GM19351 (cell line): Measurements from ENCODE around the gene CHRNA9.
"Not testable (repeated sequence)": the region's sequence is repeated elsewhere in the genome, so short reads cannot be mapped to it uniquely, and the experiment has no call there.

ENCODE experiments used
- ATAC-seq: cut with Tn5 transposase; IDR thresholded peaks from one replicate; pipeline ENCODE4 v1.9.1; 2021; ENCODE audit warnings: mild to moderate bottlenecking, moderate library complexity; ENCODE audit not compliant: unreplicated experiment

Gene CHRNA9, protein sequence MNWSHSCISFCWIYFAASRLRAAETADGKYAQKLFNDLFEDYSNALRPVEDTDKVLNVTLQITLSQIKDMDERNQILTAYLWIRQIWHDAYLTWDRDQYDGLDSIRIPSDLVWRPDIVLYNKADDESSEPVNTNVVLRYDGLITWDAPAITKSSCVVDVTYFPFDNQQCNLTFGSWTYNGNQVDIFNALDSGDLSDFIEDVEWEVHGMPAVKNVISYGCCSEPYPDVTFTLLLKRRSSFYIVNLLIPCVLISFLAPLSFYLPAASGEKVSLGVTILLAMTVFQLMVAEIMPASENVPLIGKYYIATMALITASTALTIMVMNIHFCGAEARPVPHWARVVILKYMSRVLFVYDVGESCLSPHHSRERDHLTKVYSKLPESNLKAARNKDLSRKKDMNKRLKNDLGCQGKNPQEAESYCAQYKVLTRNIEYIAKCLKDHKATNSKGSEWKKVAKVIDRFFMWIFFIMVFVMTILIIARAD

DNA sequence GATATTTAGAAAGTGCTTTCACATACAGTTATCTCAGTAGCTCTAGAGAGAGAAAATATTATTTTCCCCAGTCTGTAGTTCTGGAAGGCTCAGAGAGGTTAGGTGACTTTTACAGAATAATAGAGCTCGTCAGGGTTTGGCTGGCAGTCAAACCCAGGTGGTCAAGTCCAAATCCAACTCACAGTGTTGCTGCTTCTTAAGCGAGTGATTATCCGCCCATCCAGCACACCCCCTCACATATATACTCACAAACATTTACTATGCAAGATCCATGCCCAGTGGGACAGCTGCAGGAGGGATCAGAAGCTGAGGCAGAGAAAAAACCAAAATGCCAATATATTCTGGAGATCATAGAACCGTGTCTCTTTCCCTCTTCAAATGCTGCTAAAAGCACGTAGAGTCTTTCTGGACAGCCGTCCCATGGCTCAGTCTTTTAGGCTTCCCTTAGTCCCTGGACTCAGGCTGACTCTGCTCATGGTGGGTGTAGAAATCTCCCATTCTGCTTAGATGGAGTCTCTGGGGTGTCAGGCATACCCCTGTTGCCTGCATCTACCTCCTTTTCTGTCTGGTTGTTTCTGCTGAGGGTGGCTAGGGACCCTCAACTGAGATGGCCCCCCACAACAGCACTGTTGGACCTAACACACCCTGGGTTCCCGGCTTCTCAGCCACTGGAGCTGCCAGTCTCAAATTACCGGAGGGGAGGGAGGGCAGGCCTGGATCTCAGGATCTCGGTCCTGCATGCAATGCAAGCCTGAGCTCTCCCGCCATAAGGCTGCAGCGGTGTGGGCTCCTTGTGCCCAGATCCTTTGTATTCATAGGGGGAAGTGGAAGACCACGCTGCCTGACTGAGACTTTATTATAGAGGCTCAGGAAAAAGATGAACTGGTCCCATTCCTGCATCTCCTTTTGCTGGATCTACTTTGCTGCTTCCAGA lies at the start of gene CHRNA9:
Gene CHRNA9, plus strand, starts transcription at position 743 of the 934 bp plus-strand sequence. Its CDS starts 135 bp downstream, at position 878.
- ATAC-seq = no peak

DNA sequence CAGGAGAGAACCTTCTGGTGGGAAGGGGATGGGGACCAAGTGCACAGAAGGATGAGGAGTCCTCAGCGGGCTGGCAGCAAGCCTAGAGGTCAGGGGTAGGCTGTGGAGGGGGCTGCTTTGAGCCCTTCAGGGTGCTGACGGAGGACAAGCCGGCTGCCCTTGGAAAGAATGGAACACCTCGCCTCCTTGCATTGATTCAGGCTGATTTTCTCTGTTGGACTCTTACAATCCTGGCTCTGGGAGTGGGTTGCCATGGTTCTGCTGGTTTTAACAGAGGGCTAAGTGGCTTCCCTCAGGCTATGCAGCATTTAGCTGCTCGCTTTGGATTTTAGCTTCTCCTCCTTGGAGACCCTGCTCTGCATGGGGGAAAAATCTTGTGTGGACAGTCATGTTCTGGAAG lies 49.4 kb upstream of the CHRNA9 start:
- ATAC-seq = no peak

DNA sequence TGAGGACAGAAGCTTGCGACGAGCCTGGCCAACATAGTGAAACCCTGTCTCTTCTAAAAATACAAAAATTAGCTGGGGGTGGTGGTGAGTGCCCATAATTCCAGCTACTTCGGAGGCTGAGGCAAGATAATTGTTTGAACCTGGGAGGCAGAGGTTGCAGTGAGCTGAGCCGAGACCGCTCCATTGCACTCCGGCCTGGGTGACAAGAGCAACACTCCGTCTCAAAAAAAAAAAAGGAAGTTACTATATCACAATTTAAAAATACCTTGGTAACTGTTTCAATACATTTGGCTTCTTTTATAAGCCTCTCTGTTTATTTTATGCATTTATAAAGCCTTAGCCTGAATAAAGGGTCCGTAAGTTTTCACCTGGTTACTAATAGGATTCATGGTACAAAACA lies 46.6 kb upstream of the CHRNA9 start:
- no peak for ATAC-seq

DNA sequence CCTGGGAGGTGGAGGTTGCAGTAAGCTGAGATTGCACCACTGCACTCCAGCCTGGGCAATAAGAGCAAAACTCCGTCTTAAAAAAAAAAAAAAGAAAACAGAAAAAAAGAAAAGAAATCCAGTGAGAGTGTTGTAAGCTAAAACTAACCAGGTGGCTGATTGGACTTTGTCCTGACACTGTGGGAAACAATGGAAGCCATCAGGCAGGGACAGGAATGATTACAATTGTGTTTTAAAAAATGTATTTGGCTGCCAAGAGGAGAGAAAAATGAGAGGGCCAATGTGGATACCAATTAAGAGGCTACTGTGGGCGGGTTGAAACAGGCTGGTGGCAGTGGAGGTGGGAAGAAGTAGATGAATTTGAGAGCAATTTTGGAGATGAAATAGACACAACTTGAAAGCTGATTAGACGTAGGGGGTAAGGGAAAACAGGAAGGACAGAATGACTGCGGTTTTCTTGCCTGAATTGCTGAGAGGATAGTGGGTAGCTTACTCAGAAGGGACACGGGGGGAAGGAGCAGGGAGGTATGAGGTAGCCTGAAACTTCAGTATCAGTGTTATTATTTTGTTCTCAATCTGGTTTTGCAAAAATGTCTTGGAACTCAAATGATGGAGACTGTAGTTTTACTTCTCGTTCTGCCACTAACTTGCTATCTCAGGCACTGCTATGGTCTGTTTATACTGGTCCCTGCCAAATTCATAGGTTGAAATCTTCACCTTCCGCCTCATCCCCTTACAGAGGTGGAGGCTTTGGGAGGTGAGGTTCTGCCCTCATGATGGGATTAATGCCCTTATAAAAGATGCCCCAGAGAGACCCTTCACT lies 45.6 kb upstream of the CHRNA9 start:
- no peak for ATAC-seq

DNA sequence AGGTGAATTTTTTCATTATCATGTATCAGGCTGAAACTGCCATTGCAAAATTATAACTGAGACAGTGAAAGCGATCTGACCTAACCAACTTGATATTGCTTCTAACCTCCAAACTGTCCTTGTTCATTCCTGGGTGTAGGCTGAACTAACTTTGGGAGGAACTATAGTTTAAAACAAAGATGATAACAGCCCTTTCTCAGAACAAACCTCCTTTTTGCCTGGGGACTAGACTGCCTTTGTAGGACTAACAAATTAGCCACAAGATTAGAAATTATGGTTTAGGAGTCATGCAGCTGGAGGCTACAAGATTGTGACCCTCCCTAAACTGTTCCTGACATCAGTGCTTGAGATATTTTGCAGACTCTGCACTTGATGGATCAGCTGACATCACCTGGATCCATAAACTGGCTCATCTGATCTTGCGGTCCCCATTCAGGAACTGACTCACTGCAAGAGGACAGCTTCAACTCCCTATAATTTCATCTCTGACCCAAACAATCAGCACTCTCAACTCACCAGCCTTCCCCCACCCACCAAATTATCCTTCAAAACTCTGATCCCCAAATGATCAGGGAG lies 44.4 kb upstream of the CHRNA9 start:
- ATAC-seq = not testable (repeated sequence)

DNA sequence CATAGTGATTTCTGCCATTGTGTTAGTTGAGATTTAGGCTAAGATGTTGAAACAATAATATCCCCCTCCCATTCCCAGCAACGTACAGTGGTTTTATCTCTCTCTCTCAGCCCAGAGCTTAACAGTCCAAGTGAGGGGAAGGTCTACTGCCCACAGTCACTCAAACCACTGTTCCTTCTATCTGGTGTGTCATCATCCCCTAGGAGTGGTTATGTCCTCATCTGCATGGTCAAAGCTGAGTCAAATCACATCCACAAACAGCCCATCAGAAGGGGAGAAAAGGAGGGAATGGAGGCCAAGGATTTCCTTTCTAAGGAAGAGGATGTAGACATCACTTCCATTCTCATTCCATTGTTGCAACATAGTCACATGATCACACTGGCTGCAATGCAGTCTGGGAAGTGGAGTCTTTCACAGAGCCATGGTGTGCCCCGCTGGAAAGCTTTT lies 42.8 kb upstream of the CHRNA9 start:
- ATAC-seq = no peak

DNA sequence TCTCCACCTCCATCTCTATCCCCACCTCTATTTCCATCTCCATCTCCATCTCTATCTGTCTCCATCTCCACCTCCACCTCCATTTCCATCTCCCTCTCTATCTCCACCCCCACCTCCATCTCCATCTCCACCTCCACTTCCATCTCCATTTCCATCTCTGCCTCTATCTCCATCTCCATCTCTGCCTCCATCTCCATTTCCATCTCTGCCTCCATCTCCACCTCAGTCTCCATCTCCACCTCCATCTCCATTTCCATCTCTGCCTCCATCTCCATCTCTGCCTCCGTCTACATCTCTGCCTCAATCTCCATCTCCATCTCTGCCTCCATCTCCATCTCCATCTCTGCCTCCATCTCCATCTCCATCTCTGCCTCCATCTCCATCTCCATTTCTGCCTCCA lies 40.8 kb upstream of the CHRNA9 start:
- ATAC-seq = no peak

DNA sequence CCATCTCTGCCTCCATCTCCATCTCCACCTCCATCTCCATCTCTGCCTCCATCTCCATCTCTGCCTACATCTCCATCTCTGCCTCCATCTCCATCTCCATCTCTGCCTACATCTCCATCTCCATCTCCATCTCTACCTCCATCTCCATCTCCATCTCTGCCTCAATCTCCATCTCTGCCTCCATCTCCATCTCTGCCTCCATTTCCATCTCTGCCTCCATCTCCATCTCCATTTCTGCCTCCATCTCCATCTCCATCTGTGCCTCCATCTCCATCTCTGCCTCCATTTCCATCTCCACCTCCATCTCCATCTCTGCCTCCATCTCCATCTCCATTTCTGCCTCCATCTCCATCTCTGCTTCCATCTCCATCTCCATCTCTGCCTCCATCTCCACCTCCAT lies 40.1 kb upstream of the CHRNA9 start:
- not testable (repeated sequence) for ATAC-seq

DNA sequence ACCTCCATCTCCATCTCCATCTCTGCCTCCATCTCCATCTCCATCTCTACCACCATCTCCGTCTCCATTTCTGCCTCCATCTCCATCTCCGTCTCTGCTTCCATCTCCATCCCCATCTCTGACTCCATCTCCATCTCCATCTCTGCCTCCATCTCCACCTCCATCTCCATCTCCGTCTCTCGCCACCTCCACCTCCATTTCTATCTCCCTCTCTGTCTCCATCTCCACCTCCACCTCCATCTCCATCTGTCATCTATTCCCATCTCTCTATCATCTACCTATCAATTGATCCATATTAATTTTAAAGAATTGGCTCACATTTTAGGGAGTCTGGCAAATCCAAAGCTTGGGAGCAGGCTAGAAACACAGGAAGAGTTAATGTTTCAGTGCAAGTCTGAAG lies 39.6 kb upstream of the CHRNA9 start:
- no peak for ATAC-seq

DNA sequence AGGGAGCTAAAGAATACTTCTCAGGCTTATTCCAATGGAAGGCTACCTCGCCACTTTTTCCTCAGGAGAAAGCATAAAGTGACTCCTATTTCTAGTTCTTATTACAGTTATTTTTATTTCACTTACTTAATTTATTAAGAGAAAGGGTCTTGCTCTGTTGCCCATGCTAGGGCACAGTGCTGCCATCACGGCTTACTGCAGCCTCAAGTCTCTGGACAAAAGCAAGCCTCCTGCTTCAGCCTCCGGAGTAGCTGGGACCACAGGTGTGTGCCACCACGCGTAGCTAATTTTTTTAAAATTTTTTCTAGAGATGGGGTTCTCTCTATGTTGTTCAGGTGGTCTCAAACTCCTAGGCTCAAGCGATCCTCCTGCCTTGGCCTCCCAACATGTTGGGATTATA lies 36.0 kb upstream of the CHRNA9 start:
- no peak for ATAC-seq

DNA sequence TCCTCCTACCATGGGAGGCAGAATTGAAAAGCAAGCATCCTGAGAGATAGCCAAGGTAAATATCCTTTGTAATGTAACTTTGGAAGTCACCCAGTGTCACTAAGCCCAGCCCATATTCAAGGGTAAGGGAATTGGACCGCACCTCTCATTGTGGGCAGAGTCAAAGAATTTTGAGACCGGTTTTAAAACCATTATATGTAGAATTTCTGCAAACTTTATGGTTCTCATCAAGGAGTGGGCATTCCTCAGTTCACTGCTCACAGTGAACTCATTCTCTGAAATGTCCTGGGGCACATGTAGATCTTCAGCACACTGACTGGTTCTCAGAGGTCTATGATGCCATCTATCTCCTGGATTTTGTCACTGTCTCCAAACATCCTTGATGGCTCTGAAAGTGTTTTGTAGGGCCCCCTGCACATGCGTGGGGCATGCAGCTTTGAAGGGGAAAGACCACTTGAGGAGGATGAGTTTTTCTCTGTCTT lies 35.3 kb upstream of the CHRNA9 start:
- no peak for ATAC-seq

DNA sequence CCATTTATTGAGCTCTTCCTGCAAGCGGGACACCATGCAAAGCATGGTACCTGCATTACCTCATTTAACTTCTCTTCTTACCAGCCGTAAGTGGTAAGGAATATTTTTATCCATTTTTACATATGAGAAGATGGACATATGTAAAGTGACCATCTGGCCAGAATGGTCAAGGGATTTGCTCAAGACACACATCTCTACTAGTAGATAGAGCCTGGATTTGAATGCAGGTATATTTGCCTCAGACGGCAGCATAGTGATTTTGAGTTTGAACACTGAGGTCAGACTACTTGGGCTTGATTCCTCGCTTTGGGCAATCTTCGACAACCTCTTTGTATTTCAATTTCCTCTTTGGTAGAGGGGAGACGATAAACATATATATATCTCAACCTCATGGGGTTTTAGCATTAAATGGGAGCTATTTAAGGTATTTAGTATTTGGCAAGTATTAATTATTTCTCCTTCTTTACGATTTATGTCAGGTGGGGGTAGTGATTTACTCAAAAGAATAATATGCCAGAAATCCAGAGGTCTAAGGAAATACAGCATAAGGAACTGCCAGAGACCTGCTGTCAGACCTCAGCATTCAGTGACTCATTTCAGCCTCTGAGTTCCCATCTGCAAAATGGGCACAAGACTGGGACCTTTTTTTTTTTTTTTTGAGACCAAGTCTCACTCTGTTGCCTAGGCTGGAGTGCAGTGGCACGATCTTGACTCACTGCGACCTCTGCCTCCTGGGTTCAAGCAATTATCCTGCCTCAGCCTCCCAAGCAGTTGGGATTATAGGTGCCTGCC lies 34.6 kb upstream of the CHRNA9 start:
- ATAC-seq = no peak

DNA sequence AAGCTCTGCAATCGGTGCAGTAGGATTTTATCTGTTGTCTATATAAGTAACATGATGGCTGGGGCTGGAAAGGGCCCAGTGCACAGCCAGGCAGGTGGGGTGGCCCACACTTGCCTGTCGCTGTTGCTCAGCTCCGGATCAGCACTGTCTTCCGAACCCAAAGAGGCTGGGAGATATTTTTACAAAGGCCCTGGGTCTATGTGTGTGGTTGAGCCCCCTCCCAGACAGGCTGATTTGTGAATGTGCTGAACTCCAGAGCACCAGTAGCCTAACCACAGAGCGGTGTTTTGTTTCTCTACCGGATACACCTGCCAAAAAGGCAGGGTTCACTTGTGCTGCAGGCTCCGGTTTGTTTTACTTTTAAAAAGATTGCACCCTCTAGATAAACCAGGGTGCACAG lies 33.5 kb upstream of the CHRNA9 start:
- ATAC-seq = peak; percentile 73

DNA sequence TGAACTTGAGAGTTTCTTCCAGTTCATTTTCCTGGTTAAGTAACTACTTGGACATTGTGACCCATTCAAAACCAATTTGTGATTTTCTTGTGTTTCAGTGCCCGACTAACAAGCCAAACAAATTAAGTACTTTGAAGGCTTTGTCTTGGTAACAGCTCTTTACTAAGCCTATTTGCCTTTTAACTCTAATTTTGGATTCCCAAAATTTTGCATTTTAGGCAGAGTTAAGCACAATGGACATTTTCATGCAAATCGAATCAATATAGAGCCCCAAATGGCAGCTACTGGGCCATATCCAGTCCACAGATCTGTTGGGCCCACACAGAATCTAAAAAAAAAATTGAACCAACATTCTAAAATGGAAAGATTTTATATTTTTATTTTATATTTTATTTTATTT lies 31.4 kb upstream of the CHRNA9 start:
- no peak for ATAC-seq

DNA sequence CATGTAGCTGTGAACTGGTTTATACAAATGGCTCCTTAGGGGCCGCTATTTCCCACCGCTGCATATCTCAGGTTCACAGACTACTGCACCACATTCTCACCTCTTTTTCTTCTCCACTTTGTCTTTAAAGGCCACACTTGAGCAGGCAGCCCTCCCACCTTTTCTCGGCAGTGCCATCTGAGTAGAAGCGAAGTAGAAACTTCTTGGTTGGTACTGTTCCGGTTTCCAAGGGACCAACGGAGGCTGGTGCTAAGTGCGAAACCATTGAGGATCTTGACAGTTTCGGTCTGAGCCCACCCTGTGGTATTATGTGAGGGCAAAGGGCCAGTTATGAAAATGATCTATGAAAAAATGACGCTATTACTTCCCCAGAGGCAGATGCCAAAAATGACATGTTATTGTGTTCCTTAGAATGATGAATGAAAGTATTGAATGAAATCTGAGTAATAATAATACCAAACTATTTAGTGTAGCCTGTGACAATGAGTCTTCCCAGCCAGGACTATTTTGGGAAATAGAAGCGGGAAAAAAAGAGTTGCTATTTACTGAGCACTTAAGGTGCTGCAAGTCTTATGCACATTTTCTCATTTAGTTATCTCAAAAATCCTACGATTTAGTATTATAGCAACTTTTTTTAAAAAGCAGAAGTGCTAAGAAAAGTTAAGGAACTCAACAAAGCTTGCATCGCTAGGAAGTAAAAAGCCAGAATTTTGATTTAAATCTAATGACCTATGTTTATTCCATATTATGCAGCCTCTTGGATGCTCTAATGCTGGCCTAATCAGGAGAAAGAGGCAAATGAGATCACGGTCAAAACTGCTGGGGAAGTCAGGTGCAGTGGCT lies 29.6 kb upstream of the CHRNA9 start:
- ATAC-seq = peak; percentile 32

DNA sequence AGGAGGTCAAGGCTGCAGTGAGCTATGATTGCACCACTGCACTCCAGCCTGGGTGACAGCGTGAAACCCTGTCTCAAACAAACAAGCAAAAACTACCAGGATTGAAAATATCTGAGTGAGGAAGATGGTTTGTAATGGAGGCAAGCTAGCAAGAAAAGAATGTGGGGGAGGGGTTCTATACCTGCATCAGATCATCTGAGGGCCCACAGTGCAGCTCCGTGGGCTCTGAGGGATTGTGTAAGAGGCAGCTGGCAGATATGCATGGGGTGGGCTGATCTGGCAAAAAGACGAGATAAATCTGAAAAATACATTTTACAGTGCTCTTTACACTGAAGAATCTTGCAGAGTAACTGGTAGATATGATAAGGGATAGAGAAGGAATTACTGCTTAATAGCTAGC lies 28.9 kb upstream of the CHRNA9 start:
- no peak for ATAC-seq

DNA sequence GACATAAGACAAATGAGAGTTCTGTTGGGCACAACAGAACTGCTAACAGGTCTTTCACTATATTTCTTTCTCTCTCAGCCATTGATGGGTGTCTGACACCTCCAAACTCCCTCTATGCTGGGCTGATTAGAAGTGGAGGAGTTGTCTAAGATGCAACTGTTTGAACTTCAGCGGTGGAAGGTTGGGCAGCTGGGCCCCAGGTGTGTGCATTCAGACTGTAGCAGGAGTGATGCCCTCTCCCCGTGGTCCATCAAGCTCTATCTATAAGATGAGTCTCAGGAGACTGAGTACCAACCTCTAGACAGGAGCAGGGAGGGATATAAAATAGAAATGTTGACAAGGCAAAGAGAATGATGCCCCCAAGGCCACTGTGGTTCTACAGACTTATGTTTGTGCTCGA lies 28.2 kb upstream of the CHRNA9 start:
- ATAC-seq = no peak

DNA sequence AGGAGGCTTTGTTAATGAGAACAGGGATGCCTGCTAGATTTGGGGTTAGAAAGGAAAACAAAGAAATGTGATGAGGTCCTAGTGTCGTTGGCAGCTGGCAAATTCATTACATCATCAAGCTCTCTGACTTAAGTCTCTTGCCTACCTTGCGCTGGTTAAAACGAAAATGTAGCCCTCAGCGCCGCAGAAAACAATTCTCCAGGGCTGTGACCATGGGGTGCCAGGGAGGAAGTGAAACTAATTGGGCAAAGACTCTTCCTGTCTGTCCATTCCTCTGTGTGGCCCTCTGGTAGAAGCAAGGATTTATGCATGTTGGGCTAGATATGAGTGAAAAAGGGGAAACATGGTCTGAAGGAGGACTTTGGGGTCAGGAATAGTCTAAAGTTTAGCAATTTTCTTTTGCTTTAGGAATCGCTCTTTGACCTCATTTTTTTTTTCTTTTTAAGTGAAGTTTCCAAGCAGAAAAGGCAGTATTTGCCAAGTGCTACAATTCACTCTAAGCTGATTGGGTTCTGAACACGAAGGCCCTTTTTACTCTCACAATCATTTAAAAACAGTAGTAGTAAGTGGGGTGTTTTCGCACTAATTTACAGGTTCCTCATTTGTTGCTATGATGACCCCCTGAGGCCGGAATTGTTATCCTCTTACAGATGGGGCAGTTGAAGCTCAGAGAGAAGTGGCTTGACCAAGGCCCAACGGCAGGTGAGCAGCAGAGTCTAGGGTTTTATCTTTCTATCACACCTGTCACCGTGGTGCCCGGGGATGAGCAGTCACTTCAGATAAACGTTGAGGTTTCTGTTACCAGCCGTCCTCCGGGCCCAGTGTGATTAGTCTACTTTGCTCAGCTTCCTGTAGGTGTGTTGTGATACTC lies 27.3 kb upstream of the CHRNA9 start:
- ATAC-seq = peak; percentile 30
